H9 (cell line): ENCODE data around the gene CABLES2. TPM values are rescaled to one million over a fixed set of nuclear protein-coding genes. Genes with fewer than 3 reads are reported as not detected.

Experiments used
- DNase-seq: peaks from one replicate; pipeline ENCODE4 v3.0.0-alpha.2; 2017
- H2AFZ ChIP-seq: one replicate; pipeline ENCODE4 v1.6.1; 2013; ENCODE audit warnings: mild to moderate bottlenecking, low read length, control low read depth, moderate library complexity
- H2AK5ac ChIP-seq: 2 replicates; pipeline ENCODE4 v1.6.1; 2013; ENCODE audit warnings: low read length, control low read depth, mixed read lengths; ENCODE audit not compliant: insufficient read length
- H2BK120ac ChIP-seq: one replicate; pipeline ENCODE4 v1.6.1; 2013; ENCODE audit warnings: low read depth, mild to moderate bottlenecking, low read length, control low read depth, inconsistent platforms; ENCODE audit not compliant: poor library complexity, severe bottlenecking
- H2BK12ac ChIP-seq: 2 replicates; pipeline ENCODE4 v1.6.1; 2013; ENCODE audit warnings: low read length, control low read depth, mixed read lengths, low read depth; ENCODE audit not compliant: insufficient read length
- H2BK15ac ChIP-seq: 2 replicates; pipeline ENCODE4 v1.6.1; 2013; ENCODE audit warnings: low read depth, low read length, control low read depth
- H2BK20ac ChIP-seq: one replicate; pipeline ENCODE4 v1.6.1; 2013; ENCODE audit warnings: low read depth, mild to moderate bottlenecking, low read length, control low read depth, inconsistent platforms; ENCODE audit not compliant: poor library complexity, severe bottlenecking
- H2BK5ac ChIP-seq: 2 replicates; pipeline ENCODE4 v1.6.1; 2013; ENCODE audit warnings: low read length, control low read depth, mixed read lengths; ENCODE audit not compliant: insufficient read length
- H3K14ac ChIP-seq: 2 replicates; pipeline ENCODE4 v1.6.1; 2013; ENCODE audit warnings: low read length, control low read depth; ENCODE audit not compliant: insufficient read depth
- H3K18ac ChIP-seq: 2 replicates; pipeline ENCODE4 v1.6.1; 2013; ENCODE audit warnings: low read depth, mild to moderate bottlenecking, mixed read lengths, low read length, control low read depth; ENCODE audit not compliant: insufficient read length
- H3K23ac ChIP-seq: 2 replicates; pipeline ENCODE4 v1.6.1; 2013; ENCODE audit warnings: low read length, control low read depth, mixed read lengths, low read depth; ENCODE audit not compliant: insufficient read length
- H3K23me2 ChIP-seq: 2 replicates; pipeline ENCODE4 v1.6.1; 2013; ENCODE audit warnings: low read depth, mild to moderate bottlenecking, mixed read lengths, low read length, control low read depth; ENCODE audit not compliant: insufficient read length, poor library complexity, severe bottlenecking
- H3K27ac ChIP-seq: 2 replicates; pipeline ENCODE4 v1.5.1; 2013; ENCODE audit warnings: low read length, control low read depth, mixed read lengths, low read depth; ENCODE audit not compliant: insufficient read length
- H3K27me3 ChIP-seq: 2 replicates; pipeline ENCODE4 v1.6.1; 2013; ENCODE audit warnings: low read length, control low read depth, inconsistent platforms; ENCODE audit not compliant: insufficient read depth
- H3K4ac ChIP-seq: 2 replicates; pipeline ENCODE4 v1.6.1; 2013; ENCODE audit warnings: low read depth, mild to moderate bottlenecking, control low read depth, inconsistent platforms, low read length, moderate library complexity
- H3K4me1 ChIP-seq: 2 replicates; pipeline ENCODE4 v1.6.1; 2013; ENCODE audit warnings: low read length, control low read depth, inconsistent platforms; ENCODE audit not compliant: insufficient read depth
- H3K4me2 ChIP-seq: 2 replicates; pipeline ENCODE4 v1.6.1; 2013; ENCODE audit warnings: low read length, control low read depth, mixed read lengths; ENCODE audit not compliant: insufficient read length, insufficient read depth
- H3K56ac ChIP-seq: 2 replicates; pipeline ENCODE4 v1.6.1; 2013; ENCODE audit warnings: low read depth, mild to moderate bottlenecking, mixed read lengths, low read length, control low read depth; ENCODE audit not compliant: insufficient read length
- H3K79me1 ChIP-seq: 2 replicates; pipeline ENCODE4 v1.6.1; 2013; ENCODE audit warnings: low read depth, mild to moderate bottlenecking, moderate library complexity, low read length, control low read depth, inconsistent platforms; ENCODE audit not compliant: insufficient read depth, poor library complexity, severe bottlenecking
- H3K79me2 ChIP-seq: 2 replicates; pipeline ENCODE4 v1.6.1; 2013; ENCODE audit warnings: low read length, control low read depth, inconsistent platforms; ENCODE audit not compliant: insufficient read depth
- H3K9ac ChIP-seq: 2 replicates; pipeline ENCODE4 v1.6.1; 2013; ENCODE audit warnings: low read length, control low read depth, mixed read lengths; ENCODE audit not compliant: insufficient read length; ENCODE audit errors: extremely low read depth
- H3K9me3 ChIP-seq: one replicate; pipeline ENCODE4 v1.6.1; 2013; ENCODE audit warnings: low read depth, low read length, inconsistent platforms; ENCODE audit not compliant: control insufficient read depth
- H3T11ph ChIP-seq: one replicate; pipeline ENCODE4 v1.6.1; 2013; ENCODE audit warnings: mild to moderate bottlenecking, low read length, control low read depth, inconsistent platforms
- H4K20me1 ChIP-seq: one replicate; pipeline ENCODE4 v1.6.1; 2013; ENCODE audit not compliant: control insufficient read depth, insufficient read length, insufficient read depth
- H4K5ac ChIP-seq: 2 replicates; pipeline ENCODE4 v1.6.1; 2013; ENCODE audit warnings: low read depth, mild to moderate bottlenecking, mixed read lengths, low read length, control low read depth; ENCODE audit not compliant: insufficient read length
- H4K8ac ChIP-seq: replicated peaks from 2 replicates; pipeline ENCODE4 v1.6.1; 2013; ENCODE audit warnings: low read length, control low read depth, mixed read lengths, low read depth; ENCODE audit not compliant: insufficient read length
- H4K91ac ChIP-seq: 2 replicates; pipeline ENCODE4 v1.6.1; 2013; ENCODE audit warnings: low read depth, mild to moderate bottlenecking, moderate library complexity, mixed read lengths, low read length, control low read depth; ENCODE audit not compliant: insufficient read length
- H3K27ac Mint-ChIP-seq, 3 experiments: 2 replicates in 2 of 3; 3 replicates in 1 of 3; pipeline ENCODE4 v1.8.0; 2020 to 2021; ENCODE audit warnings: mixed read lengths in 3 of 3, mild to moderate bottlenecking in 1 of 3, moderate library complexity in 1 of 3
- H3K27me3 Mint-ChIP-seq: 2 replicates; pipeline ENCODE4 v1.8.0; 2021; ENCODE audit warnings: low read depth, mild to moderate bottlenecking, moderate library complexity, mixed read lengths
- H3K36me3 Mint-ChIP-seq, 3 experiments: 2 replicates in 2 of 3; 3 replicates in 1 of 3; pipeline ENCODE4 v1.8.0; 2020 to 2021; ENCODE audit warnings: low read depth in 3 of 3, mixed read lengths in 3 of 3; ENCODE audit not compliant: insufficient read depth in 1 of 3
- H3K4me1 Mint-ChIP-seq, 2 experiments: 2 replicates each; pipeline ENCODE4 v1.8.0; 2020; ENCODE audit warnings: mixed read lengths in 2 of 2
- H3K4me3 Mint-ChIP-seq, 2 experiments: 2 replicates in 1 of 2; 3 replicates in 1 of 2; pipeline ENCODE4 v1.8.0; 2020 to 2021; ENCODE audit warnings: mild to moderate bottlenecking in 2 of 2, mixed read lengths in 2 of 2, moderate library complexity in 1 of 2
- H3K9me3 Mint-ChIP-seq, 2 experiments: 2 replicates in 1 of 2; 3 replicates in 1 of 2; pipeline ENCODE4 v1.8.0; 2020; ENCODE audit warnings: mild to moderate bottlenecking in 2 of 2, mixed read lengths in 2 of 2, moderate library complexity in 1 of 2
- WGBS: extraction: QIAGEN DNeasy Blood & Tissue Kit; methylation state at CpG from one replicate; pipeline ENCODE4 v1.1.7; 2013; ENCODE audit warnings: missing lambda C conversion rate, low lambda C conversion rate, mixed read lengths; ENCODE audit not compliant: insufficient read length; ENCODE audit errors: extremely low coverage; 5-methylcytosine and 5-hydroxymethylcytosine counted together
- total RNA-seq: library from RNA; stranded (reverse); gene quantifications from 2 replicates; pipeline ENCODE4 v1.2.1, GENCODE V29; 2021
- TF ChIP-seq, protein P1 (sequence below): fragments of 200-600 bp; sonication (generic); conservative IDR thresholded peaks from 3 replicates; pipeline ENCODE4 v1.8.0; 2021; ENCODE audit warnings: antibody characterized with exemption, mild to moderate bottlenecking

Gene CABLES2
- total RNA-seq, 1 experiment from 2014 or later, result 10.8 TPM

DNA sequence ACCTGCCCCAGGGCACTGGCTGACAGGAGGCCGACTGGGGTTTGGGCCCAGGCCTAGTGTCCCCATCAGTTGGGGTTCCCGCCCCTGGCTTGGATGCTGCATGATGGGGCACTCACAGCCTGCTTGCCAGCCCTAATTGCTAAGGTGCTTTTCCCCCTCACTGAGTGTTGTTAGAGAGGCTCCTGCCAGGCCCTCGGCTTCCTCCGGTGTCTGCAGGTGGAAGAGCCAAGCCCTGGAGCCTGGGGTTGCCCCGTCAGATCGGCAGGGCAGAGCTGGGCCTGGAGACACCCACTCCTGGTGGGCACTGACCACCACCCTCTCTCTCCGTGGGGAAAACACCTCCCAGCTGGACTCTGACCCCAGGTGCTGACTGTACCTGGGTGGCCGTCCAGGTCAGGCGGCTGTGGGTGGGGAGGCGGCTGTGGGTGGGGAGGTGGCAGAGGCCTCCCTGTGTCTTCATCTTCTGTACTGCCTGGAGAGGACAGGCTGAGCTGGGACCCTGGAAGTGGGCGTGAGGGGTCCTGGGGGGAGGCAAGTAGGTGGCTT lies 6.0 kb upstream of the CABLES2 start:
- no peak overlapping the region for H2BK15ac ChIP-seq
- H2BK5ac ChIP-seq, result no peak overlapping the region
- peaks cover 17% of the 10 kb centered on the region for H3K27me3 Mint-ChIP-seq
- H3K79me1 ChIP-seq, result no peaks in the 10 kb centered on the region
- H3K4me1 ChIP-seq, result no peaks in the 10 kb centered on the region
- H3K27ac Mint-ChIP-seq, result no peak overlapping the region
- H3K79me2 ChIP-seq, result no peaks in the 10 kb centered on the region
- H4K5ac ChIP-seq, result no peak overlapping the region
- no peaks in the 10 kb centered on the region for H4K20me1 ChIP-seq
- H3K14ac ChIP-seq, result no peak overlapping the region
- H3K36me3 Mint-ChIP-seq, result no peaks in the 10 kb centered on the region
- no peak overlapping the region for H2AK5ac ChIP-seq
- H2AFZ ChIP-seq, result no peak overlapping the region
- no peak overlapping the region for H2BK120ac ChIP-seq
- H3K18ac ChIP-seq, result no peak overlapping the region
- H3K9me3 ChIP-seq, result no peaks in the 10 kb centered on the region
- H3K4ac ChIP-seq, result no peak overlapping the region
- H3K9me3 Mint-ChIP-seq, result no peaks in the 10 kb centered on the region
- H4K8ac ChIP-seq, result no peak overlapping the region
- no peak overlapping the region for H3K56ac ChIP-seq
- H3K27ac ChIP-seq, result no peak overlapping the region
- no CpG with 5 or more reads among the region's 11 CpGs for WGBS
- H3K4me2 ChIP-seq, result no peak overlapping the region
- no peaks in the 10 kb centered on the region for H3K27me3 ChIP-seq
- no peak overlapping the region for H3K4me3 Mint-ChIP-seq
- H3K23ac ChIP-seq, result no peak overlapping the region
- no peak overlapping the region for H3K9ac ChIP-seq
- TF ChIP-seq, protein P1, sequence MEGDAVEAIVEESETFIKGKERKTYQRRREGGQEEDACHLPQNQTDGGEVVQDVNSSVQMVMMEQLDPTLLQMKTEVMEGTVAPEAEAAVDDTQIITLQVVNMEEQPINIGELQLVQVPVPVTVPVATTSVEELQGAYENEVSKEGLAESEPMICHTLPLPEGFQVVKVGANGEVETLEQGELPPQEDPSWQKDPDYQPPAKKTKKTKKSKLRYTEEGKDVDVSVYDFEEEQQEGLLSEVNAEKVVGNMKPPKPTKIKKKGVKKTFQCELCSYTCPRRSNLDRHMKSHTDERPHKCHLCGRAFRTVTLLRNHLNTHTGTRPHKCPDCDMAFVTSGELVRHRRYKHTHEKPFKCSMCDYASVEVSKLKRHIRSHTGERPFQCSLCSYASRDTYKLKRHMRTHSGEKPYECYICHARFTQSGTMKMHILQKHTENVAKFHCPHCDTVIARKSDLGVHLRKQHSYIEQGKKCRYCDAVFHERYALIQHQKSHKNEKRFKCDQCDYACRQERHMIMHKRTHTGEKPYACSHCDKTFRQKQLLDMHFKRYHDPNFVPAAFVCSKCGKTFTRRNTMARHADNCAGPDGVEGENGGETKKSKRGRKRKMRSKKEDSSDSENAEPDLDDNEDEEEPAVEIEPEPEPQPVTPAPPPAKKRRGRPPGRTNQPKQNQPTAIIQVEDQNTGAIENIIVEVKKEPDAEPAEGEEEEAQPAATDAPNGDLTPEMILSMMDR, result no peak
- peaks cover 0 to 5% of the 10 kb centered on the region in 2 experiments; a peak in 1 of 4 replicates for H3K4me1 Mint-ChIP-seq
- H3T11ph ChIP-seq, result no peak overlapping the region
- no peak overlapping the region for H2BK20ac ChIP-seq
- H2BK12ac ChIP-seq, result no peak overlapping the region
- H4K91ac ChIP-seq, result no peak overlapping the region
- H3K23me2 ChIP-seq, result no peaks in the 10 kb centered on the region
- no peak for DNase-seq
